HG03103 (cell line): ENCODE data around the gene DUT.

Source experiments
- ATAC-seq: cut with Tn5 transposase; IDR thresholded peaks from one replicate; pipeline ENCODE4 v1.9.1; 2021; ENCODE audit warnings: low read depth; ENCODE audit not compliant: unreplicated experiment

DUT gene

DNA sequence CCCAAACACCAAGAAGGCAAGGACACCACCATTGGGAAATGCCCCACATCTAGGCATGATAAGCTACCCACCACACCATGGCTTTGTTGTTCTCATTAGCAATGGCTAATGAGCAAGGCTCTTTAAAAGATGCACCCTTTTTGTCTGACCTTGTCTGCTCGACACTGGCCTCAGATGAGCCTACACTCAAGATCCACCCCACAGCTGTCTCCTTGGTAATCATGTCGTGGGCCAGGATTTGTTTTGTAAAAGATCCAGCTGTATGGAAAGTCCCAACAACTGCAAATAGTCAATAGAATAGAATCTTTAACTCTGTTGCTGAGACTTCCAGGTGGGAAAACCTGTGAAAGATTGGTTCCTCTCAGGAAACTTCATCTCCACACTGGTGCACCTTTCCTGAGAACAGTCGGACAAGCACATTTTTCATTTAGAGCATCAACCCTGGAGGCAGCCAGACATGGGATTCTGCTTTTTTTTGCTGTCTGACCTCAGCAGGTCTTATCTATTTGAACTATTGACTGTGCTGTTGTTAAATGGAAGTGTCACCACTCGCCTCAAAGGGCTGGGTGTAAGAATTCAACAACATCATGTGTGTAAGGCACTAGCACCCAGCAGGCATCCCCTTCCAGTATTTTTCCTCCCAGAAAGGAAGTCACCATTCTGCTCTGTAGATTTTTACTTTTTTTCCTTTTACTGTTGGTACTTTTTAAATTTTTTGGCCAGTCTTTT is 35.5 kb downstream of the DUT start:
- no peak for ATAC-seq

DNA sequence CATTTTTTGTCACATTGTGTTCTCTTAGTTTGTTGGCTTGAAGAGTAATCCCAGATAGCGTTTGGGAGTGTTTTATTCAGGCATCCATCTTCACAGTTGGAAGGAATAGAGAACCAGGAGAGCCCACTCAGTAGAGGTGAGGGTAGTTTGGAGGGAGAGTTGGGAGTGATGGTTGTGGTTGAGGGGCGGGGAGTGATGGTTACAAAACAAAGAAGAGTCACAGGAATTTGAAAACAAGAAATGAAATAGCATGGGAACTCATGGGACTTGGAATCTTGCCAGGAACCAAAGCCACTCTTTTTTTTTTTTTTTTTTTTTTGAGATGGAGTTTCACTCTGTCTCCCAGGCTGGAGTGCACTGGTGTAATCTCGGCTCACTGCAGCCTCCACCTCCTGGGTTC is 36.3 kb downstream of the DUT start:
- no peak for ATAC-seq

DNA sequence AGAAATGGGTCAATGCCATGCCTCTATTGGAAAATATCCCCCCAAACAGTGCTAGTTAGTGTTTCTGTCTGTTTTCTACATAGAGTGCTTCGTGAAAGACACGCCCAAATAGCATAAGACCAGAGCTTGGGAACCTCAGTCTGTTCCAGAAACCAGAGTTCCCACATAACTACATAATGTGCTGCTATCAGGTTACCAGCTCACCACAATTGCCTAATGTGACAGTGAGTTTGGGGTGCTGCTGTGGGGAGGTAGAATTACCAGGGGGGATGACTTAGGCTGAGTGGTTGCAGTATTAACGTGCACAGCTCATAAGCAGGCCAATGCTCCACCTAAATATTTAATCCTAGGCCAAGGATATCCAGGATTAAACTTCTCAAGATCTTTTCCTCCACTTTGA is 39.2 kb downstream of the DUT start:
- ATAC-seq: no peak

- ATAC-seq: no peak
Observed at GRCh38 chr15:48371550-48371949, 40.3 kb downstream of the DUT start.

GRCh38 chr15:48371961-48372360 is 40.7 kb downstream of the DUT start:
- ATAC-seq: no peak

- ATAC-seq: no peak
Observed at GRCh38 chr15:48373821-48374451, 42.7 kb downstream of the DUT start.

- no peak for ATAC-seq
Observed at GRCh38 chr15:48374472-48374871, 43.2 kb downstream of the DUT start.

DNA sequence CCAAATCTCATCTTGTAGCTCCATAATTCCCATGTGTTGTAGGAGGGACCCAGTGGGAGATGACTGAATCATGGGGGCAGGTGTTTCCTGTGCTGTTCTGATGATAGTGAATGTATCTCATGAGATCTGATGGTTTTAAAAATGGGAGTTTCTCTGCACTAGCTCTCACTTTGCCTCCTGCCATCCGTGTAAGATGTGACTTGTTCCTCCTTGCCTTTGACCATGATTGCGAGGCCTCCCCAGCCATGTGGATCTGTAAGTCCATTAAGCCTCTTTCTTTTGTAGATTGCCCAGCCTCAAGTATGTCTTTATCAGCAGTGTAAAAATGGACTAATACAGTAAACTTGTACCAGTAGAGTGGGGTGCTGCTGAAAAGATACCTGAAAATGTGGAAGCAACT is 44.5 kb downstream of the DUT start:
- no peak for ATAC-seq

GRCh38 chr15:48380198-48380597 is 49.0 kb downstream of the DUT start:
- ATAC-seq: no peak

DNA sequence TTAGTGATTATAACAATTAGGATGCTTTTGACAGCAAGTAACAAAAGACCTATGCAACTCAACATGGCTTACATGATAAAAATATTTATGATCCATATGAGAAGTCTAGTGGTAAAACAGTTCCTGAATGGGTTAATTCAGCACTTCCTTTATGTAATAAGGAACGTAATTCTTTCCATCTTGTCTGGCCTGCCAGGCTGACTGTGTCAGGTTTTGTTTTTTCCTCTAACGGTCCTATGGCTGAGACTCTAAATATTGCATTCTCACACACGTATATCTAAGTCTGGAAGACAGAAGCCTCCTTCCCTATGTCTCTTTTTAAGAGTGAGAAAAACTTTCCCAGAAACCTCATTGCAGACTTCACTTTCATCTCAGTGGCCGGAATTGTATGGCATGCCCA is 50.6 kb downstream of the DUT start:
- ATAC-seq: no peak

DNA sequence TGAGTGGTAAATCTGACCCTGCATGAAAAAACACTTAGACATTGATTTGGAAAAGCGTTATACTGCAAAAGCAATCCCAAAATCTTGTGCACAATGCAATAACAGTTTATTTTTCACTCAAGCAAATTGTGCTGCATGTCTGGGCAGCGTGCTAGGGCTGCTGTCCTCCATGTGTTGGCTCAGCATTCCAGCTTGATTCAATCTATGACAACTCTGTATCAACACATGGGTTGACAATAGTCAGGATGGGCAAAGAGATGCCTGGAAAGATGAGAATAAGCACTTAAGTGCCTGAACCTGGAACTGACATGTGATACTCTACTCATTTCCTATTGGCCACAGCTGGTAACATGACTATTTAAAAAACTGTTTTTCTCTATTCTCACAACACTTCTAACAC is 51.8 kb downstream of the DUT start:
- ATAC-seq: no peak

DNA sequence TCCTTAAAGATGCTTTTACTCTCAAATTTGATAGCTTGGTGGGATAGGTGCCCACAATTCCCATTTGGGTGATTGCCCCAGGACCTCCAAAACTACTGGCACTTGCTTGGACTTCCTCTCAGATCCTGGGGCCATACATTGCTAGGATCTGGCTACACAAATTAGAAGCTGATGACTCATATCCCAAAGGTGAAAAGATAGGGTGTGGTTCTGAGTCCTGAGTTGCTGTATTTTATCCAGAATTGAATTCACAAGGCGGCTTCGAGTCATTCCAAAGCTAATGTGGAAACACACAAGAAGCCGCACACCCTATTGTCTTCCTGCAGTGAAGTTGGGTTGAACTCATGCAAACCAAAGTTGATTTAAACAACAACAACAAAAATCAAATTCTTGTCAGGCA is 53.4 kb downstream of the DUT start:
- ATAC-seq: no peak

GRCh38 chr15:48385031-48385830 is 54.0 kb downstream of the DUT start:
- ATAC-seq: no peak

DNA sequence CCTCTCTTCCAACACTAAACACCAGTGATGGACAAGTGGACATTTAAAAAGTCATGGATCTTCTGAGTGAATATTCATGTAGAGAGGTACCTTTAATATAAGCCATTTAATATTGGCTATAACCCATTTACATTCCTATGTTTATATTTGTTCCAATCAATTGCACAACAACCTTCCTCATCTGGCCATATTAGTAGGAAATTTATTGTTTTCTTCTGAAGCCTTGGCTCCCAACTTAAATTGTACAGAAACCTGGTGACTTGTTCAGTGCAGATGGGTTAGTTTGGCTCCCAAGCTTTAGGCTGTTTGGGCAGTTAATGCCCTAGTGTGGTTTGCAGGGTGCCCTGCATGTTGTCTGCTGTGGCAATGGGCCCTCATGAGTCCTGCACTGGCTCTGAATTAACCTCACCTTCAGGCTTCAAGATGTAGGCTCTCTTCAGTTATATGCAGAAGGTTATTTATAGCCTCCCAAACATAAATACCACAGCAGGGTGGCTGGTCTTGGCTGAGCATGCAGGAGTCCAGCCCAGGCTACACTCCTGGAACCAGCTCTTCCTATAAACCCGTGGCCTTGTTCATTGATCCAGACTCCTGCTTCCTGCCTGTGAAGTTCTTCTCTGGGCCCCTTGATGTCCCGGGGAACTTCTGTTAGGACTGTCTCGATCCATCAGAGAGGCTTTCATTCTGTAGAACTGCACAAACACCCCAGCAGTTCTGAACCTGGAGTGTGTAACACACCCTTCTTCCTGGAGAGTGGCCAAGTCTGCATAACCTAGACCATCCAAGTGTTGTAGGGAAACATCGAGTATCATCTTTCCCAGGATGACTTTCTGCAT is 57.0 kb downstream of the DUT start:
- ATAC-seq: no peak

- ATAC-seq: no peak
Observed at GRCh38 chr15:48388910-48389309, 57.7 kb downstream of the DUT start.

DNA sequence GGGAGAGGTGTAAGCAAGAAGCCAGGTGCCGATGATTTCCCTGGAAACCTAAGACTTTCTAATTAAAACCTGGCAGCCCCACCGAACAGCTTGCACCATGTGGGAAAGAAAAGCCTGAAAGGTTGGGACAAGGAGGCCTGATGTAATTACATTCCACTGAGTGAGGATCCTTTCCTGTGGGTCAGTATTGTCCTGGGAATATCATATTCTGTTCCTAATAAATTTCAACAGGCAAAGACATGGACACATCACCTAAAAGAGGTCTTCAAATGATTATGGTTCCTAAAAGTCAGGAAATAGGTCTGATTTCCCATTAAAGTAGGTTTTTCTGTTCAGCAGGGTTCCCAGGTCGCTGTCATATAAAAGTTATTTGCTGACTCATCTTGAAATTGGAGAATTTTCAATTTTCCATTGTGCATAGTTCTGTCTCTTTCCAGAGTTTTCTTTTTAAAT is 58.5 kb downstream of the DUT start:
- no peak for ATAC-seq

GRCh38 chr15:48391950-48392349 is 60.7 kb downstream of the DUT start:
- no peak for ATAC-seq

DNA sequence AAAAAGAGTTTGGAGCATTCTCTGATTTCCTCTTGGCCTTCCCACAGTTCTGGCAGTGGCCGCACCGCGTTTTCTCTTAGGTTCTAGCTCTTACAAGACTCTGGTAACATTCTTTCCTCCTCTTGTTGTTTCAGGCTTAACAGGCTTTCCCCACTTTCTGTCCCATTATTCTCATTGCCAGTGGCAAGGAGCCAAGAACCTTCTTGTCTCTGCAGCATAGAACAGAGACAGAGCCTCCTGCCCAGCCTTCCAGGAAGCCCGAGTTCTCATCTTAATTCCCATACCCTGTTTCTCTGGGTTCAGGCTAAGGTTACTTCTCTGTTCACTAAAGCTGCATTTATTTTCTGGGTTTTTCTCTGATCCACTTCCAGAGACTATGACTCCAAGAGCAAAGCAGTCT is 61.1 kb downstream of the DUT start:
- no peak for ATAC-seq
